SW480 (cell line): Measurements from ENCODE around the gene ZNF667.

ENCODE experiments used
- DNase-seq: peaks from one replicate; pipeline ENCODE4 v3.0.0-alpha.2; 2016; ENCODE audit warnings: low spot score

The ZNF667 gene

GRCh38 chr19:56476651-56477428 lies at the start of gene ZNF667:
Gene ZNF667 (minus strand): TSS chr19:56477345. CDS start chr19:56462370, 14,975 bp downstream.
- DNase-seq = no peak

GRCh38 chr19:56525214-56525860 lies 48.2 kb upstream of the ZNF667 start:
- no peak for DNase-seq

- DNase-seq = no peak
Observed at GRCh38 chr19:56508290-56508778, 31.2 kb upstream of the ZNF667 start.

- no peak for DNase-seq
Observed at GRCh38 chr19:56507446-56508289, 30.5 kb upstream of the ZNF667 start, which contains the start of gene ZNF471. Gene ZNF471 (plus strand): TSS chr19:56507855. CDS start chr19:56511572, 3,717 bp downstream.

GRCh38 chr19:56504581-56504980 lies 27.4 kb upstream of the ZNF667 start:
- DNase-seq = no peak

GRCh38 chr19:56491399-56491798 lies 14.3 kb upstream of the ZNF667 start:
- no peak for DNase-seq

- DNase-seq = no peak
Observed at GRCh38 chr19:56477429-56478338, 539 bp upstream of the ZNF667 start.

- no peak for DNase-seq
Observed at GRCh38 chr19:56476093-56476492, 1.1 kb downstream of the ZNF667 start.

GRCh38 chr19:56474308-56474707 lies 2.8 kb downstream of the ZNF667 start:
- no peak for DNase-seq

- no peak for DNase-seq
Observed at GRCh38 chr19:56441206-56441792, 35.8 kb downstream of the ZNF667 start.

GRCh38 chr19:56423985-56424353 lies 53.2 kb downstream of the ZNF667 start:
- no peak for DNase-seq

- DNase-seq = no peak
Observed at GRCh38 chr19:56423276-56423984, 53.7 kb downstream of the ZNF667 start.

GRCh38 chr19:56405062-56405461 lies 72.1 kb downstream of the ZNF667 start:
- no peak for DNase-seq

- no peak for DNase-seq
Observed at GRCh38 chr19:56404705-56405056, 72.5 kb downstream of the ZNF667 start.

GRCh38 chr19:56403764-56404704 lies 73.1 kb downstream of the ZNF667 start, which contains the start of gene ZNF583:
Gene ZNF583 (plus strand): TSS chr19:56404332. CDS start chr19:56407115, 2,783 bp downstream.
- DNase-seq = peak; percentile 66

GRCh38 chr19:56403261-56403660 lies 73.9 kb downstream of the ZNF667 start:
- DNase-seq = no peak

- no peak for DNase-seq
Observed at GRCh38 chr19:56400485-56400884, 76.7 kb downstream of the ZNF667 start.

GRCh38 chr19:56398809-56399208 lies 78.3 kb downstream of the ZNF667 start:
- no peak for DNase-seq
